22Rv1 (cell line): ENCODE data around the gene CLSTN2.

Experiments used
- CTCF ChIP-seq: fragments of 450-650 bp; IDR thresholded peaks from 2 replicates; pipeline ENCODE4 v1.5.1; 2017; ENCODE audit warnings: mild to moderate bottlenecking
- ZFX ChIP-seq: fragments of 450-650 bp; IDR thresholded peaks from 2 replicates; pipeline ENCODE4 v1.6.1; 2017; ENCODE audit warnings: antibody characterized with exemption, borderline replicate concordance

- TF ChIP-seq CTCF (no peak), ZFX (no peak)
These were observed 595.1 kb downstream of the CLSTN2 start for GRCh38 chr3:140530131-140530530.
